DOHH2 (cell line): ENCODE results near the gene SNX24.

ENCODE experiments used
- H3F3A ChIP-seq: fragments of 200-600 bp; sonication (generic), shearing (Covaris generic); 2 replicates; pipeline ENCODE4 v1.6.0; 2016; ENCODE audit warnings: antibody characterized with exemption, mild to moderate bottlenecking; ENCODE audit not compliant: control insufficient read depth, insufficient read depth
- H3K27ac ChIP-seq: fragments of 200-600 bp; sonication (generic); 2 replicates; pipeline ENCODE4 v1.5.1; 2014; ENCODE audit warnings: low read depth, mild to moderate bottlenecking, low read length, moderate library complexity
- H3K27me3 ChIP-seq: fragments of 200-600 bp; sonication (generic); 2 replicates; pipeline ENCODE4 v1.6.1; 2014; ENCODE audit warnings: mild to moderate bottlenecking, low read length, mixed read lengths; ENCODE audit not compliant: control insufficient read depth
- H3K36me3 ChIP-seq: fragments of 200-600 bp; sonication (generic); 2 replicates; pipeline ENCODE4 v1.6.1; 2014; ENCODE audit warnings: mild to moderate bottlenecking, low read length, moderate library complexity, mixed read lengths; ENCODE audit not compliant: control insufficient read depth
- H3K4me1 ChIP-seq: fragments of 200-600 bp; sonication (generic); 2 replicates; pipeline ENCODE4 v1.6.1; 2014; ENCODE audit warnings: mild to moderate bottlenecking, low read length, mixed read lengths; ENCODE audit not compliant: control insufficient read depth
- H3K4me2 ChIP-seq: fragments of 200-600 bp; sonication (generic); 2 replicates; pipeline ENCODE4 v1.6.0; 2014; ENCODE audit warnings: mild to moderate bottlenecking, low read length, moderate library complexity
- H3K4me3 ChIP-seq: fragments of 200-600 bp; sonication (generic); 2 replicates; pipeline ENCODE4 v1.5.1; 2014; ENCODE audit warnings: mild to moderate bottlenecking, low read length, mixed read lengths
- H3K79me2 ChIP-seq: fragments of 200-600 bp; sonication (generic); 2 replicates; pipeline ENCODE4 v1.6.1; 2014; ENCODE audit warnings: mild to moderate bottlenecking, low read length, mixed read lengths; ENCODE audit not compliant: control insufficient read depth
- H3K9me2 ChIP-seq: fragments of 200-600 bp; sonication (generic); replicated peaks from 2 replicates; pipeline ENCODE4 v1.6.1; 2014; ENCODE audit warnings: mild to moderate bottlenecking, low read length, mixed read lengths; ENCODE audit not compliant: control insufficient read depth
- H3K9me3 ChIP-seq: fragments of 200-600 bp; sonication (generic); 2 replicates; pipeline ENCODE4 v1.6.1; 2014; ENCODE audit warnings: antibody characterized with exemption, low read length, mixed read lengths; ENCODE audit not compliant: control insufficient read depth, insufficient read depth
- H4K20me1 ChIP-seq: fragments of 200-600 bp; sonication (generic); 2 replicates; pipeline ENCODE4 v1.6.0; 2014; ENCODE audit warnings: low read depth, mild to moderate bottlenecking, antibody characterized with exemption, low read length, moderate library complexity; ENCODE audit not compliant: control insufficient read depth, insufficient read depth
- EZH2phosphoT487 ChIP-seq: fragments of 200-600 bp; sonication (generic); IDR thresholded peaks from 2 replicates; pipeline ENCODE4 v1.6.1; 2017; ENCODE audit warnings: borderline replicate concordance, mild to moderate bottlenecking, antibody characterized with exemption, low read length, moderate library complexity, mixed read lengths
- TF ChIP-seq, protein P1 (sequence below): fragments of 200-600 bp; sonication (generic); IDR thresholded peaks from one replicate; pipeline ENCODE4 v1.5.1; 2014; ENCODE audit warnings: antibody characterized with exemption, mild to moderate bottlenecking, low read depth, low read length; ENCODE audit not compliant: poor library complexity, severe bottlenecking

The SNX24 gene

DNA sequence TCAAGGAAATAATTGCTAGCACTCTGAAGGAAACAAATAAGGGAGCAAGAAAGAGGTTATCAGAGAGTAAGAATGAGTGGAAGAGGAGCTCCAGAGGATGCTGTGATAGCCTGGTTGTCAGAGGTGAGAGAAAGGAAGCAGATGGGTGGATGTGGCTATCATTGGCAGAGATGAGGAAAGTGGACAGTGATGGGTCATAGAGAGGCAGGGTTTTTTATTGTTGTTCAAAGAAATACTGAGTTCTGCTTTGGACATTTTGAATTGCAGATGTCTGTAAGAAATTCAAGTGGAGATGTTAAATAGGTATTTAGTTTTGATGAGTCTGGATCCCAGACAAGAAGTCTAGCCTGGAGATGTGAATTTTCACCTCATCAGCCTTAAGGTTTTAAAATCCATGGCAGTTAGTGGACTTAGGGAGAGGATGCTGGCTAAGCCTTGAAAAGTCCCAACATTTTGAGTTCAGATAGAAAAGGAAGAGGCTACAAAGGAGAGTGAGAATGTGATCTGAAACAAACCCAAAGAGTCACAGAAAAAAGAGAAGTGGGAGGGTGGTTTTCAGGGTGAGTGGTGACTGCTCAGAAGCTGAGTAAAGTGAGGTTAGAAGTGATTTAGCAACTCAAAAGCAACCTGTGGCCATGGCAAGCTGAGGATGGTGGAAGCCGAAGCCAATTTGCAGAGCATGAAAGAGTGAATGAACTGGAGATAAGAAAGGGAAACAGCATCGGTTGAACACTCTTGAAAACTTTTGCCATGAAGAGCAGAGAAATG, 140.7 kb downstream of the SNX24 start:
- H3K36me3 ChIP-seq: no peaks in the 10 kb centered on the region
- no peaks in the 10 kb centered on the region for H3K4me1 ChIP-seq
- H4K20me1 ChIP-seq: no peaks in the 10 kb centered on the region
- H3K9me3 ChIP-seq: no peaks in the 10 kb centered on the region
- TF ChIP-seq, protein P1, sequence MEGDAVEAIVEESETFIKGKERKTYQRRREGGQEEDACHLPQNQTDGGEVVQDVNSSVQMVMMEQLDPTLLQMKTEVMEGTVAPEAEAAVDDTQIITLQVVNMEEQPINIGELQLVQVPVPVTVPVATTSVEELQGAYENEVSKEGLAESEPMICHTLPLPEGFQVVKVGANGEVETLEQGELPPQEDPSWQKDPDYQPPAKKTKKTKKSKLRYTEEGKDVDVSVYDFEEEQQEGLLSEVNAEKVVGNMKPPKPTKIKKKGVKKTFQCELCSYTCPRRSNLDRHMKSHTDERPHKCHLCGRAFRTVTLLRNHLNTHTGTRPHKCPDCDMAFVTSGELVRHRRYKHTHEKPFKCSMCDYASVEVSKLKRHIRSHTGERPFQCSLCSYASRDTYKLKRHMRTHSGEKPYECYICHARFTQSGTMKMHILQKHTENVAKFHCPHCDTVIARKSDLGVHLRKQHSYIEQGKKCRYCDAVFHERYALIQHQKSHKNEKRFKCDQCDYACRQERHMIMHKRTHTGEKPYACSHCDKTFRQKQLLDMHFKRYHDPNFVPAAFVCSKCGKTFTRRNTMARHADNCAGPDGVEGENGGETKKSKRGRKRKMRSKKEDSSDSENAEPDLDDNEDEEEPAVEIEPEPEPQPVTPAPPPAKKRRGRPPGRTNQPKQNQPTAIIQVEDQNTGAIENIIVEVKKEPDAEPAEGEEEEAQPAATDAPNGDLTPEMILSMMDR: no peak
- TF ChIP-seq EZH2phosphoT487: no peak
- H3F3A ChIP-seq: no peaks in the 10 kb centered on the region
- no peak overlapping the region for H3K4me3 ChIP-seq
- no peaks in the 10 kb centered on the region for H3K79me2 ChIP-seq
- H3K27ac ChIP-seq: no peak overlapping the region
- H3K27me3 ChIP-seq: peaks cover 2% of the 10 kb centered on the region; the same call in 1 of the 2 replicates
- no peaks in the 10 kb centered on the region for H3K9me2 ChIP-seq
- H3K4me2 ChIP-seq: no peak overlapping the region

DNA sequence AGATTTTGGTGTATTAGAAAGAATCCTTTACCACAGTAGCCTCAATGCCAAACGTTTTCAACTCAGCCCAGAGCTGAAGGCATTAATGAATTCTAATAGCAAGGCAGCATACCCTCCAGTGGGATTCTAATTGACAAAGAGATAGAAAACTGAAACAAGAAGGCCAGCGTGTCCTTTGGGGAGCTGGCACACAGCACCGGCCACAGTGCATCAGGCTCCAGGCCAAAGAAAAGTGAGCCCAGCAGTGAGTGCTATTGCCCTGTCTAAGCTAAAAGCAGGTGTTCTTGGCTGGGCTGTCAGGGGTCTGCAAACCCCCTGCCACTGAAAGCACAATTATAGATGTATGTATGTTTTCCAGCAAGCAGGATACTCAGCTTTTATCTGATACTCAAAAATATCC, 150.7 kb downstream of the SNX24 start:
- no peaks in the 10 kb centered on the region for H3K36me3 ChIP-seq
- H3K9me3 ChIP-seq: no peaks in the 10 kb centered on the region
- no peaks in the 10 kb centered on the region for H3K4me1 ChIP-seq
- H3K9me2 ChIP-seq: no peaks in the 10 kb centered on the region
- no peak overlapping the region for H3K4me3 ChIP-seq
- TF ChIP-seq, protein P1: no peak
- H3F3A ChIP-seq: no peaks in the 10 kb centered on the region
- H3K27ac ChIP-seq: no peak overlapping the region
- no peaks in the 10 kb centered on the region for H4K20me1 ChIP-seq
- H3K79me2 ChIP-seq: no peaks in the 10 kb centered on the region
- H3K27me3 ChIP-seq: no peaks in the 10 kb centered on the region
- no peak overlapping the region for H3K4me2 ChIP-seq

DNA sequence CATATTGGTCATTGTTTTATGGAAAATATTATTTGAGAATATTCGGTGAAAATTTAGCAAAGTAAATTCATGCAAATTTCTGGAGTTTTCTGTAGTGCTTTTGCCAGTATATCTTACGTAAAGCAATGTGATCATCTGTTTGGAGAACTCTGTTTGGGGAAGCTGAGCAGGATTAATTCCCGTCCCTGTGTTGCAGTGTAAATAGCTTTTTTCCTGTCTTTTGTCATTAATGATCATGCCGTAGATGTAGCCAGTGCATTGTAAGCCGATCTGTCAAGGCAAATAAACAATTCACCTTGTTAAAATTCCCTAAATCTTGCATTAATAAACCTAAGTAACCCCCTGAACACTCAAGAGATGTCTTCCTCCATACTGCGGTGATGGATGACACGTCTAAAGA, 151.9 kb downstream of the SNX24 start:
- no peak for TF ChIP-seq EZH2phosphoT487
- TF ChIP-seq, protein P1: no peak
- H3K9me3 ChIP-seq: no peaks in the 10 kb centered on the region
- no peak overlapping the region for H3K4me3 ChIP-seq
- no peaks in the 10 kb centered on the region for H3K4me1 ChIP-seq
- no peaks in the 10 kb centered on the region for H3K27me3 ChIP-seq
- H4K20me1 ChIP-seq: no peaks in the 10 kb centered on the region
- no peaks in the 10 kb centered on the region for H3K79me2 ChIP-seq
- no peaks in the 10 kb centered on the region for H3F3A ChIP-seq
- no peaks in the 10 kb centered on the region for H3K9me2 ChIP-seq
- no peak overlapping the region for H3K27ac ChIP-seq
- no peaks in the 10 kb centered on the region for H3K36me3 ChIP-seq
- no peak overlapping the region for H3K4me2 ChIP-seq
